Activated T-helper 2 cell treated with anti-CD3 and anti-CD28 coated beads, Interferon-gamma antibody, Interleukin-2, Interleukin-4, amounts not matched to agents 10 μg/mL and 5 μg/mL and 100 μg/mL, durations not matched to agents 14 hours and 24 hours and 36 hours (primary cell): ENCODE results near the gene SLC2A8. TPM values are rescaled to one million over a fixed set of nuclear protein-coding genes. Genes with fewer than 3 reads are reported as not detected.

Experiments used
- DNase-seq: peaks from one replicate; pipeline ENCODE4 v3.0.0; 2021; ENCODE audit warnings: low spot score
- H3K27ac Mint-ChIP-seq: one replicate; pipeline ENCODE4 v1.8.0; 2021; ENCODE audit warnings: mixed read lengths
- H3K27me3 Mint-ChIP-seq: one replicate; pipeline ENCODE4 v1.8.0; 2021; ENCODE audit warnings: low read depth, mixed read lengths
- H3K36me3 Mint-ChIP-seq: one replicate; pipeline ENCODE4 v1.8.0; 2021; ENCODE audit warnings: low read depth, mixed read lengths
- H3K4me1 Mint-ChIP-seq: one replicate; pipeline ENCODE4 v1.8.0; 2021; ENCODE audit warnings: low read depth, mixed read lengths
- H3K4me3 Mint-ChIP-seq: one replicate; pipeline ENCODE4 v1.8.0; 2021; ENCODE audit warnings: low read depth, mild to moderate bottlenecking, moderate library complexity, mixed read lengths
- H3K9me3 Mint-ChIP-seq: one replicate; pipeline ENCODE4 v1.8.0; 2021; ENCODE audit warnings: mixed read lengths
- intact Hi-C: fragments of 100-400 bp; cut with micrococcal nuclease; formaldehyde crosslinking; loops from one replicate; pipeline ENCODE4 v1.15.1; 2023
- total RNA-seq: library from RNA; stranded (reverse); gene quantifications from 2 replicates; pipeline ENCODE4 v1.2.3, GENCODE V29; 2022

Gene SLC2A8
- total RNA-seq, 1 donor from 2014 or later: 9.8 TPM

- no peak for DNase-seq
- peaks cover 91% of the 10 kb centered on the region for H3K36me3 Mint-ChIP-seq
- H3K27me3 Mint-ChIP-seq: no peaks in the 10 kb centered on the region
- H3K9me3 Mint-ChIP-seq: no peaks in the 10 kb centered on the region
- intact Hi-C loops: no loop called here
- peak overlapping the region; percentile 25 for H3K27ac Mint-ChIP-seq
- no peak overlapping the region for H3K4me3 Mint-ChIP-seq
- peaks cover 5% of the 10 kb centered on the region for H3K4me1 Mint-ChIP-seq
These were observed 40.7 kb downstream of the SLC2A8 start for GRCh38 chr9:127437497-127438264.

GRCh38 chr9:127438394-127438793 lies 41.4 kb downstream of the SLC2A8 start:
- H3K4me1 Mint-ChIP-seq: peaks cover 5% of the 10 kb centered on the region
- intact Hi-C loops: no loop called here
- H3K9me3 Mint-ChIP-seq: no peaks in the 10 kb centered on the region
- no peak overlapping the region for H3K27ac Mint-ChIP-seq
- no peaks in the 10 kb centered on the region for H3K27me3 Mint-ChIP-seq
- DNase-seq: no peak
- H3K4me3 Mint-ChIP-seq: no peak overlapping the region
- H3K36me3 Mint-ChIP-seq: peaks cover 92% of the 10 kb centered on the region

GRCh38 chr9:127444283-127444920 lies 47.4 kb downstream of the SLC2A8 start:
- peaks cover 97% of the 10 kb centered on the region for H3K36me3 Mint-ChIP-seq

GRCh38 chr9:127444921-127445850 lies 48.2 kb downstream of the SLC2A8 start:
- DNase-seq: no peak
- H3K27ac Mint-ChIP-seq: peak overlapping the region; percentile 52
- peaks cover 25% of the 10 kb centered on the region for H3K4me1 Mint-ChIP-seq
- intact Hi-C loops: no loop called here
- H3K36me3 Mint-ChIP-seq: peaks cover 98% of the 10 kb centered on the region
- no peak overlapping the region for H3K4me3 Mint-ChIP-seq
- H3K27me3 Mint-ChIP-seq: no peaks in the 10 kb centered on the region
- peaks cover 17% of the 10 kb centered on the region for H3K9me3 Mint-ChIP-seq

More at GRCh38 chr9:127444283-127444920, 47.4 kb downstream of the SLC2A8 start:
- no peak for DNase-seq
- H3K9me3 Mint-ChIP-seq: peaks cover 17% of the 10 kb centered on the region
- no peak overlapping the region for H3K27ac Mint-ChIP-seq
- no peaks in the 10 kb centered on the region for H3K27me3 Mint-ChIP-seq
- intact Hi-C loops: no loop called here
- H3K4me1 Mint-ChIP-seq: peaks cover 20% of the 10 kb centered on the region
- H3K4me3 Mint-ChIP-seq: no peak overlapping the region

GRCh38 chr9:127445851-127446712 lies 49.1 kb downstream of the SLC2A8 start:
- H3K36me3 Mint-ChIP-seq: peaks cover 97% of the 10 kb centered on the region
- peak overlapping the region; percentile 62 for H3K27ac Mint-ChIP-seq
- no peak overlapping the region for H3K4me3 Mint-ChIP-seq
- no peaks in the 10 kb centered on the region for H3K27me3 Mint-ChIP-seq
- peaks cover 27% of the 10 kb centered on the region for H3K4me1 Mint-ChIP-seq
- H3K9me3 Mint-ChIP-seq: peaks cover 17% of the 10 kb centered on the region
- intact Hi-C loops: no loop called here
- no peak for DNase-seq

GRCh38 chr9:127446713-127447415 lies 49.9 kb downstream of the SLC2A8 start:
- peaks cover 17% of the 10 kb centered on the region for H3K9me3 Mint-ChIP-seq
- peak overlapping the region; percentile 97 for H3K27ac Mint-ChIP-seq
- intact Hi-C loops: no loop called here
- H3K27me3 Mint-ChIP-seq: no peaks in the 10 kb centered on the region
- peaks cover 93% of the 10 kb centered on the region for H3K36me3 Mint-ChIP-seq
- DNase-seq: no peak
- H3K4me1 Mint-ChIP-seq: peaks cover 27% of the 10 kb centered on the region
- H3K4me3 Mint-ChIP-seq: no peak overlapping the region

GRCh38 chr9:127447416-127448111 lies 50.6 kb downstream of the SLC2A8 start:
- Mint-ChIP-seq H3K4me1 (peaks cover 30% of the 10 kb centered on the region), H3K9me3 (peaks cover 17% of the 10 kb centered on the region), H3K27me3 (no peaks in the 10 kb centered on the region), H3K4me3 (peak overlapping the region; percentile 97), H3K27ac (peak overlapping the region; percentile 97), H3K36me3 (peaks cover 86% of the 10 kb centered on the region)
- DNase-seq: no peak
- intact Hi-C loops: no loop called here

- peak overlapping the region; percentile 97 for H3K4me3 Mint-ChIP-seq
- H3K9me3 Mint-ChIP-seq: peaks cover 17% of the 10 kb centered on the region
- peak overlapping the region; percentile 97 for H3K27ac Mint-ChIP-seq
- H3K36me3 Mint-ChIP-seq: peaks cover 79% of the 10 kb centered on the region
- no peaks in the 10 kb centered on the region for H3K27me3 Mint-ChIP-seq
- intact Hi-C loops: no loop called here
- DNase-seq: no peak
- peaks cover 32% of the 10 kb centered on the region for H3K4me1 Mint-ChIP-seq
These were observed 51.3 kb downstream of the SLC2A8 start for GRCh38 chr9:127448112-127448805.

GRCh38 chr9:127449332-127449966 lies 52.5 kb downstream of the SLC2A8 start:
- Mint-ChIP-seq H3K36me3 (peaks cover 75% of the 10 kb centered on the region), H3K4me3 (peak overlapping the region; percentile 97), H3K9me3 (peaks cover 10% of the 10 kb centered on the region), H3K27ac (peak overlapping the region; percentile 97), H3K27me3 (no peaks in the 10 kb centered on the region), H3K4me1 (peaks cover 32% of the 10 kb centered on the region)
- intact Hi-C loops: no loop called here
- no peak for DNase-seq

- Mint-ChIP-seq H3K9me3 (peaks cover 3% of the 10 kb centered on the region), H3K27me3 (no peaks in the 10 kb centered on the region), H3K4me3 (peak overlapping the region; percentile 97), H3K36me3 (peaks cover 69% of the 10 kb centered on the region), H3K27ac (peak overlapping the region; percentile 97), H3K4me1 (peaks cover 32% of the 10 kb centered on the region)
- intact Hi-C loops: loop anchor here (2.0 kb wide), 1 partner anchor 62 kb away; no protein-coding TSS in a partner anchor
- no peak for DNase-seq
These were observed 53.3 kb downstream of the SLC2A8 start for GRCh38 chr9:127450243-127450760.
